HTERT RPE-1 (cell line): ENCODE measurements around the gene SLC25A41.

Experiments
- in situ Hi-C: fragments of 300-500 bp; cut with MboI; formaldehyde crosslinking; loops from 4 replicates; pipeline ENCODE4 v1.14.3; 2020; ENCODE audit warnings: low sequenced_read_pairs

Gene SLC25A41

GRCh38 chr19:6433663-6434062 is at the start of gene SLC25A41:
Gene SLC25A41 (minus strand): TSS chr19:6433763. CDS start chr19:6433693, 70 bp downstream.
- in situ Hi-C loops: no loop called here

GRCh38 chr19:6483235-6483634 is 49.7 kb upstream of the SLC25A41 start:
- in situ Hi-C loops: no loop called here

GRCh38 chr19:6482343-6482686 is 48.8 kb upstream of the SLC25A41 start:
- in situ Hi-C loops: no loop called here

GRCh38 chr19:6481541-6482342 is 48.2 kb upstream of the SLC25A41 start, which contains the start of gene DENND1C:
Gene DENND1C (minus strand): TSS chr19:6481787. CDS start chr19:6481695, 92 bp downstream.
- in situ Hi-C loops: no loop called here

GRCh38 chr19:6480848-6481415 is 47.4 kb upstream of the SLC25A41 start:
- in situ Hi-C loops: no loop called here

- in situ Hi-C loops: no loop called here
These were observed 46.4 kb upstream of the SLC25A41 start for GRCh38 chr19:6479836-6480398.

GRCh38 chr19:6478815-6479214 is 45.3 kb upstream of the SLC25A41 start:
- in situ Hi-C loops: no loop called here

- in situ Hi-C loops: no loop called here
These were observed 43.4 kb upstream of the SLC25A41 start for GRCh38 chr19:6476896-6477431.

- in situ Hi-C loops: no loop called here
These were observed 42.8 kb upstream of the SLC25A41 start for GRCh38 chr19:6476155-6476895.

- in situ Hi-C loops: no loop called here
These were observed 42.0 kb upstream of the SLC25A41 start for GRCh38 chr19:6475321-6476108.

GRCh38 chr19:6473647-6474046 is 40.1 kb upstream of the SLC25A41 start:
- in situ Hi-C loops: no loop called here

GRCh38 chr19:6472713-6473112 is 39.1 kb upstream of the SLC25A41 start:
- in situ Hi-C loops: no loop called here

GRCh38 chr19:6471076-6471475 is 37.5 kb upstream of the SLC25A41 start:
- in situ Hi-C loops: no loop called here

- in situ Hi-C loops: no loop called here
These were observed 36.6 kb upstream of the SLC25A41 start for GRCh38 chr19:6470173-6470572.

- in situ Hi-C loops: no loop called here
These were observed 33.8 kb upstream of the SLC25A41 start for GRCh38 chr19:6467384-6467783.

GRCh38 chr19:6466526-6467248 is 33.1 kb upstream of the SLC25A41 start:
- in situ Hi-C loops: no loop called here

- in situ Hi-C loops: no loop called here
These were observed 32.1 kb upstream of the SLC25A41 start for GRCh38 chr19:6465663-6466062.

GRCh38 chr19:6465006-6465405 is 31.4 kb upstream of the SLC25A41 start:
- in situ Hi-C loops: no loop called here

- in situ Hi-C loops: no loop called here
These were observed 30.7 kb upstream of the SLC25A41 start, which contains the start of gene CRB3 for GRCh38 chr19:6464070-6464873. Gene CRB3 (plus strand): TSS chr19:6464271. CDS start chr19:6464702, 431 bp downstream.
